Right lobe of liver (tissue), 4 donors: ENCODE measurements around the gene SLC2A4RG.

ENCODE experiments used
- POLR2A ChIP-seq: fragments of 450-650 bp; IDR thresholded peaks from one replicate; pipeline ENCODE4 v1.6.1; 2017; ENCODE audit warnings: antibody characterized with exemption, mild to moderate bottlenecking
- TF ChIP-seq, protein P1 (sequence below), 4 donors: fragments of 200-600 bp in 3 of 4; fragments of 450-650 bp in 1 of 4; IDR thresholded peaks; one replicate each; pipeline versions ENCODE4 v1.5.1 to v1.8.0; 2016 to 2022; ENCODE audit warnings: antibody characterized with exemption in 4 of 4, mild to moderate bottlenecking in 2 of 4
- donor health status: DM: no; HTN: no; CAD: no.
- donor health status: DM: no; HTN: no; CAD: no.
- donor health status: DM: no; HTN: yes; CAD: no.

DNA sequence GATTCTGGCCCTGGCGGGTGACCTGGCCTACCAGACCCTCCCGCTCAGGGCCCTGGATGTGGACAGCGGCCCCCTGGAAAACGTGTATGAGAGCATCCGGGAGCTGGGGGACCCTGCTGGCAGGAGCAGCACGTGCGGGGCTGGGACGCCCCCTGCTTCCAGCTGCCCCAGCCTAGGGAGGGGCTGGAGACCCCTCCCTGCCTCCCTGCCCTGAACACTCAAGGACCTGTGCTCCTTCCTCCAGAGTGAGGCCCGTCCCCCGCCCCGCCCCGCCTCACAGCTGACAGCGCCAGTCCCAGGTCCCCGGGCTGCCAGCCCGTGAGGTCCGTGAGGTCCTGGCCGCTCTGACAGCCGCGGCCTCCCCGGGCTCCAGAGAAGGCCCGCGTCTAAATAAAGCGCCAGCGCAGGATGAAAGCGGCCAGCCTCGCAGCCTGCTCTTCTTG lies 868 bp upstream of the SLC2A4RG start:
- TF ChIP-seq, protein P1, sequence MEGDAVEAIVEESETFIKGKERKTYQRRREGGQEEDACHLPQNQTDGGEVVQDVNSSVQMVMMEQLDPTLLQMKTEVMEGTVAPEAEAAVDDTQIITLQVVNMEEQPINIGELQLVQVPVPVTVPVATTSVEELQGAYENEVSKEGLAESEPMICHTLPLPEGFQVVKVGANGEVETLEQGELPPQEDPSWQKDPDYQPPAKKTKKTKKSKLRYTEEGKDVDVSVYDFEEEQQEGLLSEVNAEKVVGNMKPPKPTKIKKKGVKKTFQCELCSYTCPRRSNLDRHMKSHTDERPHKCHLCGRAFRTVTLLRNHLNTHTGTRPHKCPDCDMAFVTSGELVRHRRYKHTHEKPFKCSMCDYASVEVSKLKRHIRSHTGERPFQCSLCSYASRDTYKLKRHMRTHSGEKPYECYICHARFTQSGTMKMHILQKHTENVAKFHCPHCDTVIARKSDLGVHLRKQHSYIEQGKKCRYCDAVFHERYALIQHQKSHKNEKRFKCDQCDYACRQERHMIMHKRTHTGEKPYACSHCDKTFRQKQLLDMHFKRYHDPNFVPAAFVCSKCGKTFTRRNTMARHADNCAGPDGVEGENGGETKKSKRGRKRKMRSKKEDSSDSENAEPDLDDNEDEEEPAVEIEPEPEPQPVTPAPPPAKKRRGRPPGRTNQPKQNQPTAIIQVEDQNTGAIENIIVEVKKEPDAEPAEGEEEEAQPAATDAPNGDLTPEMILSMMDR (IDR thresholded peaks at IDR 0.05) = no peak
- TF ChIP-seq POLR2A = no peak
